B cell (primary cell): ENCODE results near the gene CUTA.

Experiments
- CTCF ChIP-seq: fragments of 200-600 bp; IDR thresholded peaks from one replicate; pipeline ENCODE4 v1.8.0; 2022; ENCODE audit warnings: antibody characterized with exemption, mild to moderate bottlenecking
- EZH2 ChIP-seq: IDR thresholded peaks from 2 replicates; pipeline ENCODE4 v1.6.1; 2012; ENCODE audit warnings: borderline replicate concordance, low read depth, mild to moderate bottlenecking, moderate library complexity, low read length; ENCODE audit not compliant: insufficient read depth, poor library complexity, severe bottlenecking

GRCh38 chr6:33442283-33442682, 24.4 kb upstream of the CUTA start:
- TF ChIP-seq CTCF = no peak
- TF ChIP-seq EZH2 = no peak
